ENCODE measurements around the gene RCOR1. TPM values are rescaled to one million over a fixed set of nuclear protein-coding genes. Genes with fewer than 3 reads are reported as not detected.

The RCOR1 gene
- total and polyA plus RNA-seq, 2 donors (not counting 1 experiment from before 2014, with no cell fraction given), result 8.7 to 37.1 TPM

GRCh38 chr14:102667703-102668102 lies 75.3 kb downstream of the RCOR1 start:
- H2AFZ ChIP-seq (ENCODE audit: insufficient read depth, low read depth, low read length, poor library complexity, severe bottlenecking), result no peak overlapping the region
- H3K9me3 ChIP-seq (ENCODE audit: control extremely low read depth in 1 of 3, control insufficient read depth in 2 of 3, insufficient read depth in 1 of 3, low read length in 2 of 3), result peaks cover 2 to 6% (median 3%) of the 10 kb centered on the region in 3 donors
- H3K4me1 ChIP-seq (ENCODE audit: control insufficient read depth in 2 of 2, insufficient read depth in 2 of 2, low read length in 2 of 2), result peaks cover 6 to 13% of the 10 kb centered on the region in 2 donors
- H3K4me3 Mint-ChIP-seq, result no peak overlapping the region
- H3K4me3 ChIP-seq (ENCODE audit: control extremely low read depth in 1 of 5, extremely low read depth in 1 of 5, insufficient read depth in 1 of 5, low read depth in 2 of 5, low read length in 4 of 5), result no peak overlapping the region
- peaks cover 49% of the 10 kb centered on the region for H3K4me1 Mint-ChIP-seq
- H3K4me2 ChIP-seq (replicated peaks; ENCODE audit: low read depth, low read length, poor library complexity, severe bottlenecking), result no peak overlapping the region
- WGBS (ENCODE audit: insufficient coverage), result 92% methylated on average over 1 of the region's 2 CpGs
- no peak overlapping the region for H3K27ac ChIP-seq (ENCODE audit: low read length in 2 of 2)
- no peak overlapping the region for H3K27ac Mint-ChIP-seq
- intact Hi-C loops (cut with micrococcal nuclease), result no loop called here
- POLR2A ChIA-PET, result no interaction called here
- H3K27me3 ChIP-seq (replicated peaks in 1 of 4; ENCODE audit: control extremely low read depth in 1 of 4, control insufficient read depth in 3 of 4, insufficient read depth in 4 of 4, low read length in 3 of 4), result no peaks in the 10 kb centered on the region
- no peak for DNase-seq
- no peak overlapping the region for H3K9ac ChIP-seq (ENCODE audit: low read length)
- peaks cover 59% of the 10 kb centered on the region for H3K79me2 ChIP-seq (ENCODE audit: control insufficient read depth, insufficient read depth, low read length)
- CTCF ChIA-PET, result no interaction called here
- H3K27me3 Mint-ChIP-seq, result no peaks in the 10 kb centered on the region
- no peak for TF ChIP-seq CTCF (IDR thresholded peaks at IDR 0.05)
- TF ChIP-seq EZH2 (IDR thresholded peaks at IDR 0.05; ENCODE audit: borderline replicate concordance, insufficient read depth, low read depth, low read length, poor library complexity, severe bottlenecking), result no peak
- no peak for ATAC-seq (ENCODE audit: low read depth)
- H3K36me3 ChIP-seq (replicated peaks in 1 of 2; ENCODE audit: control extremely low read depth in 1 of 2, control insufficient read depth in 1 of 2, extremely low read depth in 1 of 2, insufficient read depth in 2 of 2, low read length in 1 of 2), result peaks cover 1 to 2% of the 10 kb centered on the region in 2 experiments
- H3K9me3 Mint-ChIP-seq (ENCODE audit: insufficient read depth), result peaks cover 3% of the 10 kb centered on the region
- H4K20me1 ChIP-seq (ENCODE audit: control insufficient read depth, insufficient read depth, low read length, poor library complexity, severe bottlenecking), result peaks cover 36% of the 10 kb centered on the region

- H3K27ac Mint-ChIP-seq, result no peak overlapping the region
- H3K9me3 Mint-ChIP-seq (ENCODE audit: insufficient read depth), result peaks cover 4% of the 10 kb centered on the region
- intact Hi-C loops (cut with micrococcal nuclease), result no loop called here
- no peak overlapping the region for H3K4me3 ChIP-seq (ENCODE audit: control extremely low read depth in 1 of 5, extremely low read depth in 1 of 5, insufficient read depth in 1 of 5, low read depth in 2 of 5, low read length in 4 of 5)
- H3K79me2 ChIP-seq (ENCODE audit: control insufficient read depth, insufficient read depth, low read length), result peaks cover 59% of the 10 kb centered on the region
- peaks cover 46% of the 10 kb centered on the region for H3K4me1 Mint-ChIP-seq
- no peaks in the 10 kb centered on the region for H3K27me3 ChIP-seq (replicated peaks in 1 of 4; ENCODE audit: control extremely low read depth in 1 of 4, control insufficient read depth in 3 of 4, insufficient read depth in 4 of 4, low read length in 3 of 4)
- H3K27ac ChIP-seq (ENCODE audit: low read length in 2 of 2), result no peak overlapping the region
- H3K9ac ChIP-seq (ENCODE audit: low read length), result no peak overlapping the region
- CTCF ChIA-PET, result no interaction called here
- ATAC-seq (ENCODE audit: low read depth) (no peak), DNase-seq (no peak)
- no peak overlapping the region for H3K4me3 Mint-ChIP-seq
- peaks cover 30% of the 10 kb centered on the region for H4K20me1 ChIP-seq (ENCODE audit: control insufficient read depth, insufficient read depth, low read length, poor library complexity, severe bottlenecking)
- H3K4me2 ChIP-seq (replicated peaks; ENCODE audit: low read depth, low read length, poor library complexity, severe bottlenecking), result no peak overlapping the region
- no peaks in the 10 kb centered on the region for H3K27me3 Mint-ChIP-seq
- peaks cover 6 to 13% of the 10 kb centered on the region in 2 donors for H3K4me1 ChIP-seq (ENCODE audit: control insufficient read depth in 2 of 2, insufficient read depth in 2 of 2, low read length in 2 of 2)
- TF ChIP-seq EZH2 (IDR thresholded peaks at IDR 0.05; ENCODE audit: borderline replicate concordance, insufficient read depth, low read depth, low read length, poor library complexity, severe bottlenecking), result no peak
- TF ChIP-seq CTCF (IDR thresholded peaks at IDR 0.05), result no peak
- POLR2A ChIA-PET, result interaction anchor here (0.6 to 0.7 kb wide), 2 partner anchors 47 to 407 kb away, joined by 3 to 4 read pairs; no protein-coding TSS in a partner anchor
- H3K9me3 ChIP-seq (ENCODE audit: control extremely low read depth in 1 of 3, control insufficient read depth in 2 of 3, insufficient read depth in 1 of 3, low read length in 2 of 3), result peaks cover 3 to 6% (median 4%) of the 10 kb centered on the region in 3 donors
- H2AFZ ChIP-seq (ENCODE audit: insufficient read depth, low read depth, low read length, poor library complexity, severe bottlenecking), result no peak overlapping the region
- H3K36me3 ChIP-seq (replicated peaks in 1 of 2; ENCODE audit: control extremely low read depth in 1 of 2, control insufficient read depth in 1 of 2, extremely low read depth in 1 of 2, insufficient read depth in 2 of 2, low read length in 1 of 2), result peaks cover 1 to 3% of the 10 kb centered on the region in 2 experiments
- 100% methylated on average over 1 of the region's 9 CpGs for WGBS (ENCODE audit: insufficient coverage)
Measured at GRCh38 chr14:102668291-102668873, 75.9 kb downstream of the RCOR1 start.

Data from B cell (primary cell).